Activated CD8-positive, alpha-beta memory T cell treated with anti-CD3 and anti-CD28 coated beads, Interleukin-2, amount 50 U/mL, for 1 hour (primary cell): Measurements from ENCODE around the gene CPN2.

Experiments used
- DNase-seq: peaks from one replicate; pipeline ENCODE4 v3.0.0-alpha.2; 2020; ENCODE audit errors: extremely low read depth

CPN2 gene

DNA sequence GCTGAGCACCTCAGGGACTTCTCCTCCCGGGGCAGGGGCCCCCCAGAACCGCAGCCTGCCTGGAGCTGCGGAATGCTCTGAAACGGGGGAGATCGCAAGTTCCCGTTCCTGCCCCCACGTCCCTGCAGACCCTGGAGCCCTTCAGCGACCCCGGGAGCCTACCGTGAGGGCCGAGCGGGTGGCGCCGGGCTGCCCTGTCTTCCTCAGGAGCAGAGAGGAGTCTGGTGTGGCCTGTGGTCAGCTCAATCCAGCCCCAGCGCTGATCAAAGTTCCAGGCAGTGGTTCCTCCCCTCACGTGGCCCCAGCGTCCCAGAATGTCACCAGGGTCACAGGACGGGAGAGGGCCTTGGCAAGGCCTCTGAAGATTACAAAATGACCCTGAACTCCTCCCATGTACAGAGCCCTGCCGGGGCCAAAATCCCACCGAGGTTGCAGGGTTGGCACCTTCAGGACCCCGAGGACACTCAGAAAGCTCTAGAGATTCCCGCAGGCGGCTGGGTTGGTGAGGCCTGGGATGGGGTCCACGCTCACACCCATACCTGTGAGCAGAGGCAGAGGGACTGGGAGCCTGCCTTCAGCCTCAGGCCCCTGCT, at the start of gene CPN2:
CPN2 (minus strand) TSS at position 249 of the 593 bp plus-strand sequence. CDS start 8,626 bp downstream, outside the sequence.
- DNase-seq, result no peak

GRCh38 chr3:194399874-194400411, 48.8 kb upstream of the CPN2 start:
- DNase-seq, result no peak

DNA sequence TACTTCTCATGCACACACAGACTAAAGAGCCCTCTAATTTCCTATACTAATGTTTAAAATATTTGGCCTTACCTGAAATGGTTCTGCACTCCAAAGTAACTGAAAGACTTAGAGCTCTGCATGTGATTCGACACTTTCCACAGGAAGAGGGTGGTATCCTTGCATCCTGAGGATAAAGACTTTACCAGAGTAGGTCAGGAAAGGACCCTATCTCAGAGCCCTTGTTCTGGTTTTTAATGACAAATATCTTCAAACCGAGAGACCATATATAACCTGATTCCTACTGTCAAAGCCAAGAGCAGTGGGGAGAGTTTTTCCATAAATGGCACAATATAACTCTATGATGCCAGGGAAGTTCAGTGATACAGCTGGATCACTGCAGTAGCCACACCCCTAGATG, 48.0 kb upstream of the CPN2 start, which contains the start of gene GP5:
GP5 (minus strand) TSS at position 101 of the 400 bp plus-strand sequence. CDS start 984 bp downstream, outside the sequence.
- no peak for DNase-seq

GRCh38 chr3:194397757-194398312, 46.7 kb upstream of the CPN2 start:
- DNase-seq, result no peak

GRCh38 chr3:194396859-194397756, 46.0 kb upstream of the CPN2 start:
- DNase-seq, result no peak

- DNase-seq, result no peak
These were observed 45.4 kb upstream of the CPN2 start for GRCh38 chr3:194396539-194396858.

- DNase-seq, result peak; percentile 28
These were observed 44.8 kb upstream of the CPN2 start for GRCh38 chr3:194395778-194396538.

GRCh38 chr3:194395212-194395611, 44.1 kb upstream of the CPN2 start:
- DNase-seq, result no peak

DNA sequence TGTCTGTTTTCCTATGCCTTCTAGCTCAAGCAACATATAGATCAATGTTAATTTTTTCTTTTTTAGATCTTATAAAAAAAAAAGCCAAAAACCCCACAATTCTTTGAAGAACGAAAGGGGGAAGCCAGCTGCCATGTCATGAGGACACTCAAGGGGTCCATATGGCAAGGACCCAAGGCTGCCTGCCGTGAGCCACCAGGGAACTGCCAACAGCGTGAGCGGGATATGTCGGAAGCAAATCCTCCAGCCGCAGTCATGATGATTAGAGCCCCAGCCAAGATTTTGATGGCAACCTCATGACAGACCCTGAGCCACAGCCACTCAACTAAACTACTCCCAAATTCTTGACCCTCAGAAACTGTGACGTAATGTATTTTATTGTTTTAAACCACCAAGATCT, 41.4 kb upstream of the CPN2 start:
- no peak for DNase-seq

GRCh38 chr3:194390835-194391234, 39.7 kb upstream of the CPN2 start:
- DNase-seq, result no peak

GRCh38 chr3:194389269-194389668, 38.1 kb upstream of the CPN2 start:
- DNase-seq, result no peak

GRCh38 chr3:194387926-194388418, 36.8 kb upstream of the CPN2 start:
- DNase-seq, result no peak

GRCh38 chr3:194387276-194387675, 36.1 kb upstream of the CPN2 start:
- no peak for DNase-seq

DNA sequence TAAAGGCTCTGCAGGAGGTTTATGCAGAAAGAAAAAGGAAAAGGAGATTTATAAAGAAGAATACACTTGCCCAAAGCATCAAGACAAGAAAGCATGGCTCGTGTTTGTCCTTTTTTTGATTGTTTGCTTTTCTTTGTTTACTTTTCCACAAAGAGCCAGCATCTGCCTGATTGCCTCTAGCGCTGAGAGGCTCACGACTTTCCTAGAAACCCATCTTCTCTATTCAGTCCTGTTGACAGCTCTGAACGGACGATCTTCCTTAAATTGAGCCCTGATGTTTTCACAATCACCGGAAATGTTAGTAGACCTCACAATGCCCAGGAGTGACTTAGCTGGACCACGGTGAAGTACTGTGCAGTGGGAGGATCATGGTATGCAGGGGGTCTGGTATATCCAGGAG, 35.5 kb upstream of the CPN2 start:
- DNase-seq, result no peak

- no peak for DNase-seq
These were observed 34.9 kb upstream of the CPN2 start for GRCh38 chr3:194386066-194386465.

DNA sequence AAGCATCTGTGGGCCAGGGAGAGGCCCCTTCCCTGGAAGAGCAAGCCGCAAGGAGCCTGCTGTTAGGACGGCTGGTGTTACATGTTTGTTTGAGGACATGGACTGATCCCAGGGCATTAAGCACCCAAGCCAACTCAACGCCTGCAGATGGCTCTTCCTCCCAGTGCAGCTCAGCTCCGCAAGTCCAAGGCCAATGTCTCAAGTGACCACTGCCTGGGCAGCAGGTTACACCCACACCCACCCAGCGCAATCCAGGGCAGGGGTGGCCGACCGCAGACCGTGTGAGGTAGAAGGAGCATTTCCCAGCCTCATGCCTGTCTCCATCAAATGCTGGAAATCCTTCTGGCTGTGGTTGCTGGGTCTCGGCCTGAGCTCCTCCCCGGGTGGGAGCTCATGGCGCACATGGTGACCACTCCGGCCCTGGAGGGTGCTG, 33.5 kb upstream of the CPN2 start:
- no peak for DNase-seq

GRCh38 chr3:194384156-194384555, 33.0 kb upstream of the CPN2 start:
- DNase-seq, result no peak

DNA sequence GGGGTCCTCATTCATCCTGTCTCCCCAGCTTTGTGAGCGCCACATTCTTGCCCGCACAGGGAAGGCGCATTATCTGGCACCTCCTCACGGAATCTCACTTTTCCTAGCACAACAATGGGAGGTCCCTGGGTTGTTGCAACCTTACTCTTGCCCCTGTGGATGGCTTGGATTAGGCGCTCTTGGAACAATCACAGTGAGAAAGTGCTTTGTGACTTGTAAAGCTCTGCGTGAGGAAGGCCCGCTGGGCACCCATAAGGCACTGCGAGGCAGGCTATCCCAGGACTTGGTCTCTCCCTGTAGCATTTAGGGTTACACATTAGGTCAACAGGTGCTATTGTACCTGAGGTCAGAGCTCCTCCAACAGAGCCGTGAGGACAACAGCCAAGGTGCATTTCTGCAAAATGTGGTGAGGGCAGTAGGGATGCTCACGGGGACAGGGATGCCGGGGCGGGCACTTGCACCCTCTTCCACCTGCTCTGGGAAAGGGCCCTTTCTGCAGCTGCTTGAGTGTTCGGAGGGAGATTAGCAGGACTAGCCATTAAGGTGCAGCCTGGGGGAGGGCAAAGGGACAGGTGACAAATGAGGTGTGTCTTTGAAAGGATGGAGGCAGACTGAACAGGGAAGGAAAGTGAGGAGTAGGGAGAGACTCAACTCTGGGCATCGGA, 32.3 kb upstream of the CPN2 start:
- no peak for DNase-seq

DNA sequence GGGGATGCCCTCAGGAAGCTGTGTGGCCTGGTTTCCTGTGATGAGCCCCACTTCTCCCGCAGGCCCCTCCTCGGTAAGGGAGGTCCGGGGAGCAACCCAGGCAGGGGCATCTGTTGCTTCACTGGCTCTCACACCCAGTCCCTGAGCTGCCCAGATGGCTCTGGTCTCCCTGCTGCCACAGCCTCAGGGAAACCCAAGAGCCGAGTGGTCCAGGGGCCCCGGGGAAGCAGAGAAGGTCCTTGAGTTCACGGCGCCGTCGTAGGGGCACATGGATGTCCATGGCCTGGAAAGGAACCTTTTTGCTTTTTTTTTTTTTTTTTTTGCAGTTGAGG, 31.7 kb upstream of the CPN2 start:
- DNase-seq, result no peak

- no peak for DNase-seq
These were observed 31.2 kb upstream of the CPN2 start for GRCh38 chr3:194382196-194382891.

- no peak for DNase-seq
These were observed 30.3 kb upstream of the CPN2 start for GRCh38 chr3:194381460-194381875.
